GM23338 (cell line): ENCODE data around the gene AP2M1.

Experiments used
- CREB1 ChIP-seq: fragments of 250-450 bp; sonication (Bioruptor Pico); IDR thresholded peaks from 2 replicates; pipeline ENCODE4 v1.5.0; 2020; ENCODE audit warnings: low read depth, mild to moderate bottlenecking, moderate library complexity
- EZH2 ChIP-seq: fragments of 200-600 bp; sonication (generic); IDR thresholded peaks from one replicate; pipeline ENCODE4 v1.8.0; 2017; ENCODE audit warnings: antibody characterized with exemption, mild to moderate bottlenecking, low read depth; ENCODE audit not compliant: unreplicated experiment
- EZH2phosphoT487 ChIP-seq: fragments of 200-600 bp; sonication (generic); IDR thresholded peaks from one replicate; pipeline ENCODE4 v1.8.1; 2018; ENCODE audit warnings: antibody characterized with exemption; ENCODE audit not compliant: unreplicated experiment
- POLR2AphosphoS5 ChIP-seq: IDR thresholded peaks from 2 replicates; pipeline ENCODE4 v1.6.1; 2016; ENCODE audit warnings: antibody characterized with exemption, low read depth
- TF ChIP-seq, protein P1 (sequence below), 2 experiments: fragments of 200-600 bp in 1 of 2; sonication (generic) in 1 of 2; conservative IDR thresholded peaks; 2 replicates each; pipeline versions ENCODE4 v1.5.1 to v1.6.1; 2016 to 2017; ENCODE audit warnings: antibody characterized with exemption in 2 of 2, low read depth in 2 of 2, mild to moderate bottlenecking in 2 of 2, moderate library complexity in 1 of 2
- TF ChIP-seq, protein P2 (sequence below): IDR thresholded peaks from one replicate; pipeline ENCODE4 v1.6.1; 2018; ENCODE audit warnings: antibody characterized with exemption; ENCODE audit not compliant: unreplicated experiment

DNA sequence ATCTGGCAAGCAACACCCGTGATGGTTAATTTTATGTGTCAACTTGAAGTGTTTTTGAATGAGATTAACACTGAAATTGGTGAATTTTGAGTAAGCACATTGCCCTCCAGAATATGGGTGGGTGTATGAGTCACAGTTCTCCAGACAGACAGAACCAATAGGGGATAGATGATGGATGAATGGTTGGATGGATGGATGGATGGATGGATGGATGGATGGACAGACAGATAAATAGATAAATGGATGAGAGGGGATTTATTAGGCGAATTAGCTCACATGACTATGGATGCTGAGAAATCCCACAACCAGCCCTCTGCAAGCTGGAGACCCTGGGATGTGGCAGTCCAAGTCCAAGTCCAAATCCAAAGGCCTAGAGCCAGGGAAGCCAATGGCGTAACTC is 49.3 kb downstream of the AP2M1 start:
- TF ChIP-seq CREB1 (no peak), EZH2 (no peak), POLR2AphosphoS5 (no peak), EZH2phosphoT487 (no peak)
- TF ChIP-seq, protein P1, sequence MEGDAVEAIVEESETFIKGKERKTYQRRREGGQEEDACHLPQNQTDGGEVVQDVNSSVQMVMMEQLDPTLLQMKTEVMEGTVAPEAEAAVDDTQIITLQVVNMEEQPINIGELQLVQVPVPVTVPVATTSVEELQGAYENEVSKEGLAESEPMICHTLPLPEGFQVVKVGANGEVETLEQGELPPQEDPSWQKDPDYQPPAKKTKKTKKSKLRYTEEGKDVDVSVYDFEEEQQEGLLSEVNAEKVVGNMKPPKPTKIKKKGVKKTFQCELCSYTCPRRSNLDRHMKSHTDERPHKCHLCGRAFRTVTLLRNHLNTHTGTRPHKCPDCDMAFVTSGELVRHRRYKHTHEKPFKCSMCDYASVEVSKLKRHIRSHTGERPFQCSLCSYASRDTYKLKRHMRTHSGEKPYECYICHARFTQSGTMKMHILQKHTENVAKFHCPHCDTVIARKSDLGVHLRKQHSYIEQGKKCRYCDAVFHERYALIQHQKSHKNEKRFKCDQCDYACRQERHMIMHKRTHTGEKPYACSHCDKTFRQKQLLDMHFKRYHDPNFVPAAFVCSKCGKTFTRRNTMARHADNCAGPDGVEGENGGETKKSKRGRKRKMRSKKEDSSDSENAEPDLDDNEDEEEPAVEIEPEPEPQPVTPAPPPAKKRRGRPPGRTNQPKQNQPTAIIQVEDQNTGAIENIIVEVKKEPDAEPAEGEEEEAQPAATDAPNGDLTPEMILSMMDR (conservative IDR thresholded peaks at IDR 0.05; ENCODE audit: low read depth in 2 of 2), result no peak
- TF ChIP-seq, protein P2, sequence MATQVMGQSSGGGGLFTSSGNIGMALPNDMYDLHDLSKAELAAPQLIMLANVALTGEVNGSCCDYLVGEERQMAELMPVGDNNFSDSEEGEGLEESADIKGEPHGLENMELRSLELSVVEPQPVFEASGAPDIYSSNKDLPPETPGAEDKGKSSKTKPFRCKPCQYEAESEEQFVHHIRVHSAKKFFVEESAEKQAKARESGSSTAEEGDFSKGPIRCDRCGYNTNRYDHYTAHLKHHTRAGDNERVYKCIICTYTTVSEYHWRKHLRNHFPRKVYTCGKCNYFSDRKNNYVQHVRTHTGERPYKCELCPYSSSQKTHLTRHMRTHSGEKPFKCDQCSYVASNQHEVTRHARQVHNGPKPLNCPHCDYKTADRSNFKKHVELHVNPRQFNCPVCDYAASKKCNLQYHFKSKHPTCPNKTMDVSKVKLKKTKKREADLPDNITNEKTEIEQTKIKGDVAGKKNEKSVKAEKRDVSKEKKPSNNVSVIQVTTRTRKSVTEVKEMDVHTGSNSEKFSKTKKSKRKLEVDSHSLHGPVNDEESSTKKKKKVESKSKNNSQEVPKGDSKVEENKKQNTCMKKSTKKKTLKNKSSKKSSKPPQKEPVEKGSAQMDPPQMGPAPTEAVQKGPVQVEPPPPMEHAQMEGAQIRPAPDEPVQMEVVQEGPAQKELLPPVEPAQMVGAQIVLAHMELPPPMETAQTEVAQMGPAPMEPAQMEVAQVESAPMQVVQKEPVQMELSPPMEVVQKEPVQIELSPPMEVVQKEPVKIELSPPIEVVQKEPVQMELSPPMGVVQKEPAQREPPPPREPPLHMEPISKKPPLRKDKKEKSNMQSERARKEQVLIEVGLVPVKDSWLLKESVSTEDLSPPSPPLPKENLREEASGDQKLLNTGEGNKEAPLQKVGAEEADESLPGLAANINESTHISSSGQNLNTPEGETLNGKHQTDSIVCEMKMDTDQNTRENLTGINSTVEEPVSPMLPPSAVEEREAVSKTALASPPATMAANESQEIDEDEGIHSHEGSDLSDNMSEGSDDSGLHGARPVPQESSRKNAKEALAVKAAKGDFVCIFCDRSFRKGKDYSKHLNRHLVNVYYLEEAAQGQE, result no peak
